Liver (tissue), 9 donors: ENCODE results near the gene POU2F3. TPM values are rescaled to one million over a fixed set of nuclear protein-coding genes. Genes with fewer than 3 reads are reported as not detected.

Experiments
- DNase-seq: peaks from one replicate; pipeline ENCODE4 v3.0.0-alpha.2; 2017; ENCODE audit warnings: low spot score
- H3K27ac ChIP-seq, 2 donors: one replicate each; pipeline ENCODE4 v1.7.0; 2013; ENCODE audit warnings: inconsistent platforms in 2 of 2, low read length in 2 of 2, control low read depth in 1 of 2, low read depth in 1 of 2, mild to moderate bottlenecking in 1 of 2
- H3K27me3 ChIP-seq, 4 donors: one replicate each; pipeline versions ENCODE4 v1.6.1 to v1.7.0; 2013; ENCODE audit warnings: low read length in 3 of 4, inconsistent platforms in 1 of 4, mild to moderate bottlenecking in 1 of 4, moderate library complexity in 1 of 4; ENCODE audit not compliant: control insufficient read depth in 4 of 4, insufficient read depth in 4 of 4
- H3K36me3 ChIP-seq, 4 donors: one replicate each; pipeline versions ENCODE4 v1.6.1 to v1.7.0; 2013; ENCODE audit warnings: low read length in 3 of 4, mild to moderate bottlenecking in 3 of 4, low read depth in 1 of 4, moderate library complexity in 1 of 4; ENCODE audit not compliant: control insufficient read depth in 4 of 4, insufficient read depth in 3 of 4
- H3K4me1 ChIP-seq, 4 donors: one replicate each; pipeline versions ENCODE4 v1.6.1 to v1.7.0; 2013; ENCODE audit warnings: low read length in 3 of 4, mild to moderate bottlenecking in 3 of 4, moderate library complexity in 1 of 4; ENCODE audit not compliant: control insufficient read depth in 4 of 4, insufficient read depth in 4 of 4
- H3K4me3 ChIP-seq, 3 donors: one replicate each; pipeline versions ENCODE4 v1.6.1 to v1.7.0; 2013; ENCODE audit warnings: low read length in 3 of 3, control low read depth in 1 of 3, low read depth in 1 of 3, mild to moderate bottlenecking in 1 of 3
- H3K9ac ChIP-seq, 2 donors: one replicate each; pipeline ENCODE4 v1.7.0; 2013; ENCODE audit warnings: low read length in 2 of 2, mild to moderate bottlenecking in 2 of 2, moderate library complexity in 2 of 2, control low read depth in 1 of 2, low read depth in 1 of 2
- H3K9me3 ChIP-seq, 4 donors: one replicate each; pipeline versions ENCODE4 v1.6.1 to v1.7.0; 2013; ENCODE audit warnings: low read length in 3 of 4; ENCODE audit not compliant: control insufficient read depth in 4 of 4
- ATF3 ChIP-seq: IDR thresholded peaks from 2 replicates; pipeline ENCODE4 v1.6.1; 2016; ENCODE audit warnings: antibody characterized with exemption
- CTCF ChIP-seq: fragments of 150-350 bp; IDR thresholded peaks from 2 replicates; pipeline ENCODE4 v1.5.1; 2017; ENCODE audit warnings: improper control_type of control experiment, low read depth, low read length; ENCODE audit not compliant: missing input control
- EGR1 ChIP-seq, 2 donors: IDR thresholded peaks; 2 replicates each; pipeline ENCODE4 v1.6.1; 2016 to 2018; ENCODE audit warnings: antibody characterized with exemption in 2 of 2, low read depth in 2 of 2
- FOXA1 ChIP-seq: IDR thresholded peaks from 2 replicates; pipeline ENCODE4 v1.6.1; 2016; ENCODE audit warnings: antibody characterized with exemption
- FOXA2 ChIP-seq: IDR thresholded peaks from 2 replicates; pipeline ENCODE4 v1.6.1; 2016; ENCODE audit warnings: antibody characterized with exemption
- GABPA ChIP-seq, 2 donors: IDR thresholded peaks in 1 of 2; conservative IDR thresholded peaks in 1 of 2; 2 replicates each; pipeline ENCODE4 v1.6.1; 2016; ENCODE audit warnings: antibody characterized with exemption in 2 of 2, mild to moderate bottlenecking in 1 of 2, moderate library complexity in 1 of 2
- HNF4A ChIP-seq, 2 donors: conservative IDR thresholded peaks; 2 replicates each; pipeline ENCODE4 v1.6.1; 2016; ENCODE audit warnings: antibody characterized with exemption in 2 of 2, mild to moderate bottlenecking in 2 of 2
- HNF4G ChIP-seq: IDR thresholded peaks from 2 replicates; pipeline ENCODE4 v1.6.1; 2016; ENCODE audit warnings: antibody characterized with exemption
- JUND ChIP-seq, 2 donors: IDR thresholded peaks; 2 replicates each; pipeline ENCODE4 v1.6.1; 2016; ENCODE audit warnings: antibody characterized with exemption in 2 of 2
- MAX ChIP-seq: IDR thresholded peaks from 2 replicates; pipeline ENCODE4 v1.6.1; 2016; ENCODE audit warnings: antibody characterized with exemption
- NR2F2 ChIP-seq: IDR thresholded peaks from 2 replicates; pipeline ENCODE4 v1.6.1; 2016; ENCODE audit warnings: antibody characterized with exemption
- RAD21 ChIP-seq, 2 donors: IDR thresholded peaks; 2 replicates each; pipeline ENCODE4 v1.6.1; 2016; ENCODE audit warnings: antibody characterized with exemption in 2 of 2, mild to moderate bottlenecking in 2 of 2
- REST ChIP-seq: IDR thresholded peaks from 2 replicates; pipeline ENCODE4 v1.6.1; 2016; ENCODE audit warnings: antibody characterized with exemption, mild to moderate bottlenecking
- RXRA ChIP-seq, 2 donors: IDR thresholded peaks; 2 replicates each; pipeline ENCODE4 v1.6.1; 2017 to 2018; ENCODE audit warnings: antibody characterized with exemption in 2 of 2, mild to moderate bottlenecking in 1 of 2
- SP1 ChIP-seq: IDR thresholded peaks from 2 replicates; pipeline ENCODE4 v1.6.1; 2018; ENCODE audit warnings: antibody characterized with exemption, mild to moderate bottlenecking
- TAF1 ChIP-seq: conservative IDR thresholded peaks from 2 replicates; pipeline ENCODE4 v1.6.1; 2016; ENCODE audit warnings: antibody characterized with exemption, mild to moderate bottlenecking
- YY1 ChIP-seq: IDR thresholded peaks from 2 replicates; pipeline ENCODE4 v1.6.1; 2016; ENCODE audit warnings: antibody characterized with exemption, mild to moderate bottlenecking
- ZBTB33 ChIP-seq: IDR thresholded peaks from 2 replicates; pipeline ENCODE4 v1.6.1; 2016; ENCODE audit warnings: antibody characterized with exemption
- WGBS: extraction: QIAGEN DNeasy Blood & Tissue Kit; methylation state at CpG from one replicate; pipeline ENCODE4 v1.1.7; 2013; 5-methylcytosine and 5-hydroxymethylcytosine counted together
- polyA plus RNA-seq, 2 donors: library from polyadenylated mRNA; stranded (reverse) in 1 of 2; unstranded in 1 of 2; fragments of 200-250 nt in 1 of 2; fragments of >200 nt in 1 of 2; fragmentation: Nextera tagmentation in 1 of 2; extraction: Ambion mirVana in 1 of 2; gene quantifications; one replicate each; pipeline versions ENCODE4 v1.2.1 to v1.2.3, GENCODE V29; 2013 to 2015
- total RNA-seq, 2 donors: library from RNA; depleted of rRNA; stranded (reverse); fragments of >200 nt; gene quantifications; one replicate each; pipeline ENCODE4 v1.2.3, GENCODE V29; 2014
- donor health status: healthy.
- donor health status: healthy.
- donor health status: healthy.
- donor health status: healthy.
- donor health status: healthy.

POU2F3 gene
- total and polyA plus RNA-seq, 4 donors: not detected

GRCh38 chr11:120214581-120214980 lies 25.4 kb upstream of the POU2F3 start:
- no peak for TF ChIP-seq ATF3
- no peak for TF ChIP-seq SP1
- TF ChIP-seq MAX: no peak
- no peak for DNase-seq

GRCh38 chr11:120215634-120216033 lies 24.3 kb upstream of the POU2F3 start:
- Histone ChIP-seq H3K36me3 (peaks cover 0 to 8% (median 0%) of the 10 kb centered on the region in 4 donors), H3K4me1 (peaks cover 33 to 77% (median 61%) of the 10 kb centered on the region in 4 donors), H3K27ac (peak overlapping the region; percentile 93 to 95), H3K9me3 (no peaks in the 10 kb centered on the region), H3K4me3 (peak overlapping the region in 1 of 3 donors; percentile 5), H3K9ac (peak overlapping the region; percentile 42), H3K27me3 (no peaks in the 10 kb centered on the region)
- 22% methylated on average over 5 of the region's 5 CpGs for WGBS
- DNase-seq: no peak
- TF ChIP-seq ZBTB33 (peak; percentile 83), HNF4G (peak; percentile 90), NR2F2 (peak; percentile 55), REST (peak; percentile 83), FOXA1 (peak; percentile 66), JUND (IDR thresholded peaks at IDR 0.05) (peak; percentile 98 to 99), EGR1 (IDR thresholded peaks at IDR 0.05; ENCODE audit: low read depth in 2 of 2) (peak in 1 of 2 donors; percentile 79), TAF1 (no peak), RAD21 (IDR thresholded peaks at IDR 0.05) (peak; percentile 57 to 58), ATF3 (peak; percentile 94), GABPA (IDR thresholded peaks at IDR 0.05 in 1 of 2, conservative IDR thresholded peaks at IDR 0.05 in 1 of 2) (peak in 1 of 2 donors; percentile 76), FOXA2 (peak; percentile 69), HNF4A (conservative IDR thresholded peaks at IDR 0.05) (peak; percentile 97 to 99), RXRA (IDR thresholded peaks at IDR 0.05) (peak; percentile 88 to 99), CTCF (no peak), MAX (peak; percentile 97), SP1 (peak; percentile 77), YY1 (peak; percentile 78)

More at GRCh38 chr11:120214581-120214980, 25.4 kb upstream of the POU2F3 start:
- Histone ChIP-seq H3K4me1 (peaks cover 33 to 75% (median 59%) of the 10 kb centered on the region in 4 donors), H3K36me3 (peaks cover 0 to 5% (median 0%) of the 10 kb centered on the region in 4 donors), H3K9ac (peak overlapping the region; percentile 71 to 91), H3K27ac (peak overlapping the region; percentile 93 to 95), H3K27me3 (no peaks in the 10 kb centered on the region), H3K4me3 (peak overlapping the region in 1 of 3 donors; percentile 0), H3K9me3 (no peaks in the 10 kb centered on the region)
- WGBS: 51% methylated on average over 7 of the region's 7 CpGs
